Aorta (tissue), 5 donors: ENCODE measurements around the gene OR10A3. TPM values are rescaled to one million over a fixed set of nuclear protein-coding genes. Genes with fewer than 3 reads are reported as not detected.

Source experiments
- ATAC-seq: fragments of 200-7000 bp; cut with Tn5 transposase; one replicate; pipeline ENCODE4 v1.9.1; 2022; ENCODE audit warnings: moderate library complexity; ENCODE audit not compliant: low FRiP score
- DNase-seq, 2 donors: peaks; one replicate each; pipeline ENCODE4 v3.0.0-alpha.2; 2020
- H3K27ac ChIP-seq, 2 donors: one replicate each; pipeline ENCODE4 v1.5.1; 2013; ENCODE audit warnings: low read length in 2 of 2, mild to moderate bottlenecking in 2 of 2, moderate library complexity in 2 of 2, control low read depth in 1 of 2, inconsistent platforms in 1 of 2, low read depth in 1 of 2
- H3K27me3 ChIP-seq, 2 donors: one replicate each; pipeline ENCODE4 v1.6.1; 2013; ENCODE audit warnings: control low read depth in 1 of 2, low read length in 1 of 2, mild to moderate bottlenecking in 1 of 2, moderate library complexity in 1 of 2; ENCODE audit not compliant: insufficient read depth in 2 of 2, control insufficient read depth in 1 of 2
- H3K36me3 ChIP-seq, 2 donors: one replicate each; pipeline ENCODE4 v1.6.1; 2013; ENCODE audit warnings: control low read depth in 1 of 2, low read length in 1 of 2, mild to moderate bottlenecking in 1 of 2; ENCODE audit not compliant: insufficient read depth in 2 of 2, control insufficient read depth in 1 of 2
- H3K4me1 ChIP-seq, 2 donors: one replicate each; pipeline ENCODE4 v1.6.1; 2013; ENCODE audit warnings: low read length in 2 of 2, control low read depth in 1 of 2, mild to moderate bottlenecking in 1 of 2, moderate library complexity in 1 of 2; ENCODE audit not compliant: insufficient read depth in 2 of 2, control insufficient read depth in 1 of 2
- H3K4me3 ChIP-seq, 2 donors: one replicate each; pipeline ENCODE4 v1.5.1; 2013; ENCODE audit warnings: low read length in 2 of 2, control low read depth in 1 of 2, mild to moderate bottlenecking in 1 of 2
- H3K9me3 ChIP-seq: one replicate; pipeline ENCODE4 v1.6.1; 2013; ENCODE audit warnings: mild to moderate bottlenecking, low read length; ENCODE audit not compliant: control insufficient read depth
- WGBS, 2 donors: extraction: QIAGEN DNeasy Blood & Tissue Kit; methylation state at CpG; one replicate each; pipeline ENCODE4 v1.1.7; 2013; 5-methylcytosine and 5-hydroxymethylcytosine counted together
- intact Hi-C, 2 donors: fragments of 100-400 bp; cut with DNase I; formaldehyde crosslinking; loops; one replicate each; pipeline versions ENCODE4 v1.14.2 to v1.15.0; 2022
- polyA plus RNA-seq, 2 donors: library from polyadenylated mRNA; stranded (reverse); fragments of 200-250 nt; gene quantifications; one replicate each; pipeline ENCODE4 v1.2.3, GENCODE V29; 2013
- total RNA-seq, 2 donors: library from RNA; stranded (reverse); fragmentation: NEBNext Ultra II Directional; extraction: Animal tissue kit (Norgen Biotek cat#: 25700); gene quantifications; one replicate each; pipeline ENCODE4 v1.2.1, GENCODE V29; 2021
- donor health status: healthy with polysubstance abuse.
- donor health status: Bipolar disorder and iron deficiency.
- donor health status: DM: no; HTN: no; CAD: no.
- donor health status: DM: no; HTN: no; CAD: no.
- donor health status: DM: yes; HTN: yes; CAD: no.

Gene OR10A3
- total and polyA plus RNA-seq, 4 donors: not detected

GRCh38 chr11:7964261-7964660 is 22.8 kb upstream of the OR10A3 start:
- Histone ChIP-seq H3K27ac (no peak overlapping the region), H3K9me3 (no peaks in the 10 kb centered on the region), H3K36me3 (no peaks in the 10 kb centered on the region), H3K27me3 (peaks cover 0 to 3% of the 10 kb centered on the region in 2 donors), H3K4me3 (no peak overlapping the region), H3K4me1 (no peaks in the 10 kb centered on the region)
- ATAC-seq: no peak
- intact Hi-C loops: no loop called here
- no peak for DNase-seq
- WGBS, 2 donors: 56 to 58% methylated on average over 3 of the region's 3 CpGs

- H3K4me3 ChIP-seq: no peak overlapping the region
- H3K9me3 ChIP-seq: no peaks in the 10 kb centered on the region
- intact Hi-C loops: no loop called here
- H3K36me3 ChIP-seq: no peaks in the 10 kb centered on the region
- H3K27ac ChIP-seq: no peak overlapping the region
- DNase-seq (no peak), ATAC-seq (no peak)
- no peaks in the 10 kb centered on the region for H3K4me1 ChIP-seq
- WGBS, 2 donors: 71 to 83% methylated on average over 1 of the region's 1 CpG
- no peaks in the 10 kb centered on the region for H3K27me3 ChIP-seq
Measured at GRCh38 chr11:7955191-7955590, 13.7 kb upstream of the OR10A3 start.

GRCh38 chr11:7949934-7950333 is 8.4 kb upstream of the OR10A3 start:
- DNase-seq: no peak
- Histone ChIP-seq H3K4me3 (no peak overlapping the region), H3K4me1 (no peaks in the 10 kb centered on the region), H3K27me3 (no peaks in the 10 kb centered on the region), H3K27ac (no peak overlapping the region), H3K36me3 (no peaks in the 10 kb centered on the region), H3K9me3 (peaks cover 5% of the 10 kb centered on the region)
- intact Hi-C loops: no loop called here
- no peak for ATAC-seq
- 69 to 78% methylated on average over 1 of the region's 1 CpG for WGBS, 2 donors

- Histone ChIP-seq H3K4me3 (no peak overlapping the region), H3K4me1 (no peaks in the 10 kb centered on the region), H3K27ac (no peak overlapping the region), H3K36me3 (no peaks in the 10 kb centered on the region), H3K27me3 (no peaks in the 10 kb centered on the region), H3K9me3 (peaks cover 9% of the 10 kb centered on the region)
- WGBS, 2 donors: 86 to 91% methylated on average over 2 of the region's 2 CpGs
- ATAC-seq (no peak), DNase-seq (no peak)
- intact Hi-C loops: no loop called here
Measured at GRCh38 chr11:7944123-7944522, 2.6 kb upstream of the OR10A3 start.

- Histone ChIP-seq H3K4me1 (no peaks in the 10 kb centered on the region), H3K27ac (no peak overlapping the region), H3K9me3 (peaks cover 9% of the 10 kb centered on the region), H3K36me3 (no peaks in the 10 kb centered on the region), H3K27me3 (no peaks in the 10 kb centered on the region), H3K4me3 (no peak overlapping the region)
- WGBS, 2 donors: 55 to 60% methylated on average over 5 of the region's 5 CpGs
- intact Hi-C loops: no loop called here
- ATAC-seq (no peak), DNase-seq (no peak)
Measured at GRCh38 chr11:7941146-7941545, 362 bp downstream of the OR10A3 start.

- 24 to 27% methylated on average over 1 of the region's 1 CpG for WGBS, 2 donors
- intact Hi-C loops: no loop called here
- ATAC-seq: no peak
- H3K27me3 ChIP-seq: no peaks in the 10 kb centered on the region
- no peaks in the 10 kb centered on the region for H3K36me3 ChIP-seq
- H3K27ac ChIP-seq: no peak overlapping the region
- no peaks in the 10 kb centered on the region for H3K9me3 ChIP-seq
- no peak for DNase-seq
- H3K4me1 ChIP-seq: no peaks in the 10 kb centered on the region
- H3K4me3 ChIP-seq: no peak overlapping the region
Measured at GRCh38 chr11:7936615-7937014, 4.9 kb downstream of the OR10A3 start.

GRCh38 chr11:7931168-7931567 is 10.3 kb downstream of the OR10A3 start, which contains the start of gene OR10A6:
OR10A6 (minus strand) TSS chr11:7931268; CDS start chr11:7928662, 2,606 bp downstream.
- H3K36me3 ChIP-seq: no peaks in the 10 kb centered on the region
- DNase-seq (no peak), ATAC-seq (no peak)
- H3K9me3 ChIP-seq: no peaks in the 10 kb centered on the region
- H3K27me3 ChIP-seq: no peaks in the 10 kb centered on the region
- 82 to 83% methylated on average over 4 of the region's 4 CpGs for WGBS, 2 donors
- H3K27ac ChIP-seq: no peak within 1 kb of the TSS
- H3K4me1 ChIP-seq: no peaks in the 10 kb centered on the region
- intact Hi-C loops: no loop called here
- H3K4me3 ChIP-seq: no peak within 1 kb of the TSS

GRCh38 chr11:7927635-7928034 is 13.9 kb downstream of the OR10A3 start:
- H3K27ac ChIP-seq: no peak overlapping the region

GRCh38 chr11:7924536-7924935 is 17.0 kb downstream of the OR10A3 start:
- Histone ChIP-seq H3K27ac (no peak overlapping the region), H3K4me3 (no peak overlapping the region), H3K4me1 (no peaks in the 10 kb centered on the region), H3K36me3 (no peaks in the 10 kb centered on the region), H3K27me3 (no peaks in the 10 kb centered on the region), H3K9me3 (no peaks in the 10 kb centered on the region)
- WGBS, 2 donors: 69 to 70% methylated on average over 2 of the region's 2 CpGs
- ATAC-seq (no peak), DNase-seq (no peak)
- intact Hi-C loops: no loop called here

More at GRCh38 chr11:7927635-7928034, 13.9 kb downstream of the OR10A3 start:
- Histone ChIP-seq H3K4me1 (no peaks in the 10 kb centered on the region), H3K9me3 (no peaks in the 10 kb centered on the region), H3K27me3 (no peaks in the 10 kb centered on the region), H3K36me3 (no peaks in the 10 kb centered on the region), H3K4me3 (no peak overlapping the region)
- DNase-seq (no peak), ATAC-seq (no peak)
- 91 to 92% methylated on average over 6 of the region's 6 CpGs for WGBS, 2 donors
- intact Hi-C loops: no loop called here
